Upper lobe of left lung (tissue), 6 donors: ENCODE data around the gene TDRKH. TPM values are rescaled to one million over a fixed set of nuclear protein-coding genes. Genes with fewer than 3 reads are reported as not detected.

ENCODE experiments used
- ATAC-seq, 2 donors: fragments of 200-7000 bp; cut with Tn5 transposase; one replicate each; pipeline ENCODE4 v1.9.1; 2022; ENCODE audit warnings: mild to moderate bottlenecking in 2 of 2, moderate library complexity in 2 of 2; ENCODE audit not compliant: low FRiP score in 2 of 2
- DNase-seq, 2 donors: peaks; one replicate each; pipeline ENCODE4 v3.0.0-alpha.2; 2019 to 2020
- H3K27ac ChIP-seq, 4 donors: fragments of 200-600 bp; sonication (generic); one replicate each; pipeline ENCODE4 v1.5.1; 2016 to 2019
- H3K27me3 ChIP-seq, 4 donors: fragments of 200-600 bp; sonication (generic); one replicate each; pipeline ENCODE4 v1.5.1; 2017 to 2019
- H3K36me3 ChIP-seq, 4 donors: fragments of 200-600 bp; sonication (generic); one replicate each; pipeline ENCODE4 v1.5.1; 2016 to 2019
- H3K4me1 ChIP-seq, 4 donors: fragments of 200-600 bp; sonication (generic); one replicate each; pipeline ENCODE4 v1.5.1; 2018 to 2019
- H3K4me3 ChIP-seq, 4 donors: fragments of 200-600 bp; sonication (generic); one replicate each; pipeline ENCODE4 v1.5.1; 2017 to 2019; ENCODE audit warnings: mild to moderate bottlenecking in 2 of 4, moderate library complexity in 1 of 4
- H3K9me3 ChIP-seq, 4 donors: fragments of 200-600 bp; sonication (generic); one replicate each; pipeline ENCODE4 v1.5.1; 2018 to 2019
- CTCF ChIP-seq, 6 experiments: fragments of 450-650 bp in 4 of 6; fragments of 200-600 bp in 2 of 6; sonication (generic) in 2 of 6; IDR thresholded peaks; one replicate each; pipeline ENCODE4 v1.5.1; 2016 to 2019; ENCODE audit warnings: antibody characterized with exemption in 6 of 6
- EP300 ChIP-seq, 4 donors: sonication (generic); formaldehyde crosslinking; IDR thresholded peaks; one replicate each; pipeline ENCODE4 v1.5.1; 2017; ENCODE audit warnings: antibody characterized with exemption in 4 of 4, control low read depth in 2 of 4
- POLR2A ChIP-seq, 4 donors: fragments of 450-650 bp; IDR thresholded peaks; one replicate each; pipeline ENCODE4 v1.5.1; 2016 to 2017; ENCODE audit warnings: antibody characterized with exemption in 4 of 4, mild to moderate bottlenecking in 2 of 4
- POLR2AphosphoS5 ChIP-seq, 2 donors: sonication (generic); formaldehyde crosslinking; IDR thresholded peaks; one replicate each; pipeline ENCODE4 v1.5.1; 2017; ENCODE audit warnings: antibody characterized with exemption in 2 of 2
- WGBS, 2 donors: methylation state at CpG; one replicate each; pipeline ENCODE4 v1.1.5; 2017 to 2018; 5-methylcytosine and 5-hydroxymethylcytosine counted together
- total RNA-seq, 6 donors: library from RNA; depleted of rRNA in 4 of 6; stranded (reverse); fragments of >200 nt in 4 of 6; gene quantifications; one replicate each; pipeline versions ENCODE4 v1.1.0 to v1.2.1, GENCODE V29; 2016 to 2021
- donor health status: DM: no; HTN: no; CAD: no; lungs with moderate emphysema.
- donor health status: DM: no; HTN: yes; CAD: no; lungs with severe emphysema.

Gene TDRKH
- total RNA-seq, 6 donors from 2014 or later: 7.3 to 17.0 (median 13.1) TPM

- no peak for ATAC-seq
- TF ChIP-seq CTCF (IDR thresholded peaks at IDR 0.05): no peak
- no peak for TF ChIP-seq EP300 (IDR thresholded peaks at IDR 0.05)
- no peak for TF ChIP-seq POLR2AphosphoS5 (IDR thresholded peaks at IDR 0.05)
- no peak for TF ChIP-seq POLR2A (IDR thresholded peaks at IDR 0.05)
- H3K27me3 ChIP-seq: no peaks in the 10 kb centered on the region
- no peaks in the 10 kb centered on the region for H3K36me3 ChIP-seq
- H3K4me1 ChIP-seq: no peaks in the 10 kb centered on the region
- WGBS, 2 donors: 97 to 100% methylated on average over 2 to 3 of the region's 5 CpGs
- no peaks in the 10 kb centered on the region for H3K9me3 ChIP-seq
- H3K4me3 ChIP-seq: no peak overlapping the region
- no peak overlapping the region for H3K27ac ChIP-seq
- DNase-seq: peak in 1 of 2 donors; percentile 56
Measured at GRCh38 chr1:151802372-151802771, 12.1 kb upstream of the TDRKH start.

- Histone ChIP-seq H3K36me3 (no peaks in the 10 kb centered on the region), H3K27me3 (no peaks in the 10 kb centered on the region), H3K27ac (no peak overlapping the region), H3K4me3 (no peak overlapping the region), H3K4me1 (no peaks in the 10 kb centered on the region), H3K9me3 (no peaks in the 10 kb centered on the region)
- no peak for TF ChIP-seq POLR2AphosphoS5 (IDR thresholded peaks at IDR 0.05)
- TF ChIP-seq POLR2A (IDR thresholded peaks at IDR 0.05): no peak
- no peak for TF ChIP-seq CTCF (IDR thresholded peaks at IDR 0.05)
- no peak for TF ChIP-seq EP300 (IDR thresholded peaks at IDR 0.05)
- ATAC-seq: no peak
- 88 to 92% methylated on average over 2 to 7 of the region's 7 CpGs for WGBS, 2 donors
- DNase-seq: peak in 1 of 2 donors; percentile 65
Measured at GRCh38 chr1:151801846-151802245, 11.5 kb upstream of the TDRKH start.

GRCh38 chr1:151801310-151801820, 11.1 kb upstream of the TDRKH start:
- TF ChIP-seq EP300 (IDR thresholded peaks at IDR 0.05) (no peak), POLR2A (IDR thresholded peaks at IDR 0.05) (no peak), CTCF (IDR thresholded peaks at IDR 0.05) (no peak), POLR2AphosphoS5 (IDR thresholded peaks at IDR 0.05) (no peak)
- Histone ChIP-seq H3K27ac (no peak overlapping the region), H3K36me3 (no peaks in the 10 kb centered on the region), H3K27me3 (no peaks in the 10 kb centered on the region), H3K4me1 (no peaks in the 10 kb centered on the region), H3K9me3 (no peaks in the 10 kb centered on the region), H3K4me3 (no peak overlapping the region)
- WGBS, 2 donors: 82 to 97% methylated on average over 3 to 12 of the region's 12 CpGs
- DNase-seq (peak in 1 of 2 donors; percentile 56), ATAC-seq (no peak)

GRCh38 chr1:151800830-151801229, 10.5 kb upstream of the TDRKH start:
- no peak overlapping the region for H3K4me3 ChIP-seq
- H3K27me3 ChIP-seq: no peaks in the 10 kb centered on the region
- H3K4me1 ChIP-seq: no peaks in the 10 kb centered on the region
- DNase-seq: no peak
- no peak for TF ChIP-seq POLR2A (IDR thresholded peaks at IDR 0.05)
- no peak for TF ChIP-seq CTCF (IDR thresholded peaks at IDR 0.05)
- TF ChIP-seq POLR2AphosphoS5 (IDR thresholded peaks at IDR 0.05): no peak
- no peak for TF ChIP-seq EP300 (IDR thresholded peaks at IDR 0.05)
- H3K36me3 ChIP-seq: no peaks in the 10 kb centered on the region
- H3K27ac ChIP-seq: no peak overlapping the region
- no peaks in the 10 kb centered on the region for H3K9me3 ChIP-seq
- WGBS, 2 donors: 65 to 81% methylated on average over 5 to 8 of the region's 8 CpGs
- ATAC-seq: no peak
